T-helper 1 cell treated with Interleukin-12 subunit alpha and Interleukin-12 subunit beta and Interleukin-4 antibody, amounts not matched to agents 30 ng/mL and 1 ng/mL, for 36 hours (primary cell): ENCODE data around the gene MAN2C1. TPM values are rescaled to one million over a fixed set of nuclear protein-coding genes. Genes with fewer than 3 reads are reported as not detected.
"Not testable (repeated sequence)": the region's sequence is repeated elsewhere in the genome, so short reads cannot be mapped to it uniquely, and the experiment has no call there.

Experiments used
- intact Hi-C: fragments of 100-400 bp; cut with micrococcal nuclease; formaldehyde crosslinking; loops from one replicate; pipeline ENCODE4 v1.15.1; 2024
- total RNA-seq: library from RNA; stranded (reverse); gene quantifications from 2 replicates; pipeline ENCODE4 v1.2.3, GENCODE V29; 2022

Gene MAN2C1
- total RNA-seq, 1 donor from 2014 or later = 262 TPM

- intact Hi-C loops = no loop called here
Measured at GRCh38 chr15:75348034-75348561, 20.3 kb downstream of the MAN2C1 start.

GRCh38 chr15:75347222-75348033 is 21.0 kb downstream of the MAN2C1 start:
- intact Hi-C loops = no loop called here

GRCh38 chr15:75346796-75347221 is 21.6 kb downstream of the MAN2C1 start, which contains the start of gene NEIL1:
Gene NEIL1 (plus strand): TSS chr15:75347039. CDS start chr15:75348906, 1,867 bp downstream.
- intact Hi-C loops = no loop called here

GRCh38 chr15:75343953-75344352 is 24.5 kb downstream of the MAN2C1 start:
- intact Hi-C loops = not testable (repeated sequence)

- intact Hi-C loops = no loop called here
Measured at GRCh38 chr15:75342221-75342620, 26.2 kb downstream of the MAN2C1 start.

GRCh38 chr15:75339531-75340240 is 28.7 kb downstream of the MAN2C1 start:
- intact Hi-C loops = no loop called here

GRCh38 chr15:75338661-75339240 is 29.7 kb downstream of the MAN2C1 start:
- intact Hi-C loops = no loop called here

- intact Hi-C loops = loop anchor here (1.0 to 2.0 kb wide), 3 partner anchors 14 to 117 kb away; partner anchors contain the start of gene MAN2C1
Measured at GRCh38 chr15:75335705-75336355, 32.6 kb downstream of the MAN2C1 start, which contains the start of gene COMMD4. Gene COMMD4 (plus strand): TSS chr15:75336063. CDS start chr15:75336090, 27 bp downstream.

GRCh38 chr15:75335313-75335704 is 33.1 kb downstream of the MAN2C1 start:
- intact Hi-C loops = no loop called here

- intact Hi-C loops = not testable (repeated sequence)
Measured at GRCh38 chr15:75333654-75334419, 34.6 kb downstream of the MAN2C1 start.

GRCh38 chr15:75332093-75332492 is 36.3 kb downstream of the MAN2C1 start:
- intact Hi-C loops = not testable (repeated sequence)

GRCh38 chr15:75329571-75329970 is 38.8 kb downstream of the MAN2C1 start:
- intact Hi-C loops = no loop called here

GRCh38 chr15:75328493-75329314 is 39.7 kb downstream of the MAN2C1 start:
- intact Hi-C loops = no loop called here

- intact Hi-C loops = no loop called here
Measured at GRCh38 chr15:75327491-75327890, 40.9 kb downstream of the MAN2C1 start.

- intact Hi-C loops = no loop called here
Measured at GRCh38 chr15:75327005-75327404, 41.4 kb downstream of the MAN2C1 start.

GRCh38 chr15:75325922-75326321 is 42.5 kb downstream of the MAN2C1 start:
- intact Hi-C loops = no loop called here

- intact Hi-C loops = no loop called here
Measured at GRCh38 chr15:75321711-75322110, 46.7 kb downstream of the MAN2C1 start.

GRCh38 chr15:75319231-75319897 is 49.0 kb downstream of the MAN2C1 start:
- intact Hi-C loops = not testable (repeated sequence)
